T47D (cell line): ENCODE measurements around the gene LANCL1.
"Not testable (repeated sequence)": the region's sequence is repeated elsewhere in the genome, so short reads cannot be mapped to it uniquely, and the experiment has no call there.

Source experiments
- DNase-seq, 2 experiments: peaks; one replicate each; pipeline versions ENCODE4 v3.0.0 to v3.0.0-alpha.2; 2011 to 2012; ENCODE audit warnings: low read depth in 1 of 2, low spot score in 1 of 2
- JUND ChIP-seq: IDR thresholded peaks from 2 replicates; pipeline ENCODE4 v1.6.1; 2012; ENCODE audit warnings: low read depth
- in situ Hi-C: cut with HindIII; loops from 2 replicates; pipeline ENCODE4 v1.10.0; 2016; ENCODE audit warnings: low sequenced_read_pairs, low pct_unique_long_range_greater_than_20kb

LANCL1 gene

DNA sequence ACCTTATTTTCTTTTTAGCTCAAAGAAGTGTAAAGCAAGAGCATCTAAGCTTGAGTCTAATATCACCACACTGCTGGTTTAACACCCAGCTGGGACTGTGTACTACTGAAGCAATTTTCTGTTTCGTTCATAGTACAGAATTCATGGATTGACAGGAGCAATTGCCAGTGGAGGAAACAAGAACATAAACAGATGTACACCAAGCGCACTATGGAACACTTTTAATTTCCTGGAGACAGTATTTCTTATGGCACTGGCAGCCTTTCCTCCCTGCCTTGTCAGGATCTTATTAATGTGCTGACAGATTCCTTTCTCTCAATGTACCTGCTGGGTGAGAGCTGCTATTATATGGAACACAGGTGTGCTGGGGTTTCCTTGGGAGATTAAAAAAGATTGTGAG is 4.2 kb upstream of the LANCL1 start:
- in situ Hi-C loops = no loop called here
- no peak for DNase-seq
- no peak for TF ChIP-seq JUND

DNA sequence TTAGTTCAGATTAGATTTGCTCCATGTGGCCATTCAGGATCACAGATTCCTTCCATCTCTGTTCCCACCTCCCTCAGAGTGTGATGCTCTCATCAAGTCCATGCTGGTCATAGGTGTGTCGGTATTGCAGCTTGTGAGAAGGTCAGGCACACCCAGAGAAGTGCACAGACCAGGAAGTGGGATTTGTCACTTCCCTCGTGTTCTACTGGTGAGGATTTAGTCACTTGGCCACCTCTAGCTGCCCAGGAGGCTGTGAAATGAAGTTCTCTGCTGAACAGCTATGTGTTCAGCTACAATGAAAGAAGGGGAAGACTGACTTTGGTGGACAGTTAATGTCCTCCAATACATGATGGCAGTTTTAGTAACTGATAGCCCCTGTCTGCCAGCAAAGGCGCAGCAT is 3.5 kb upstream of the LANCL1 start:
- in situ Hi-C loops = no loop called here
- no peak for DNase-seq
- TF ChIP-seq JUND = no peak

DNA sequence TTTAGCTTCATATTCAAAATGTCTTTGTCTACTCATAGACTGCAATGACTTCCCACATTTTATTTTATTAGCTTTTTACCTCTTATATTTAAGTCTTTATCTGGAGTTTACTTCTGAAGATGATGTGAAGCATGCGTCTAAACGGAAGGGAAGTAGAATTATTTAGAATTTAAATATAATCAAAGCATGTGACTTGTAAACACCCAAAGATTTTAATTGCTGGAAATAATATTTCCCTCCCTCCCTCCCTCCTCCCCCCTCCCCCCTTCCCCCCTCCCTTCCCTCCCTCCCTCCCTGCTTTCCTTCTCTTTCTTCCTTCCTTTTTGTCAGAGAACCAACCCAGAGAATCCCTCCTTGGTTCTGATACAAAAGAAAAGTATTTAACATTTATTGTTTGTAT is 2.1 kb upstream of the LANCL1 start:
- TF ChIP-seq JUND = no peak
- in situ Hi-C loops = no loop called here
- DNase-seq = no peak

DNA sequence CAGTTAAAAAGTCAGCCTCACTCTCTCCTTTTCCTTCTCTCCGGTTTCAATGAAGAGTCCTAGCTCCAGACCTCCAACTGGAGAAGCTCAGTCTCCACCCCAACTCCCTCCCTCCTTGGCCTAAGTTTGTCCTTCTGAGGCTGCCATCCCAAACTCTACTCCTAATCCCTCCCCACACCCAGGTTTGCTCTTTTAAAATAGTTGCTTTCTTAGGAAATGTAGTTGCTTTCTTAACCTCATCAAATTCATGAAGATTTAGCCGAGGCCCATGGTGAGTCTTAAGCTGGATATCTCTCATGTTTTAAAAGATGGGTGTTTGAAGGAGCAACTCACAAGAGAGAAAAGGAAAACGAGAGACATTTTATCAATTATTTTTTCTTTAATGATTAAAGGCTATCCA is 937 bp upstream of the LANCL1 start:
- in situ Hi-C loops = no loop called here
- DNase-seq = peak in 1 of 2 experiments; percentile 18
- no peak for TF ChIP-seq JUND

DNA sequence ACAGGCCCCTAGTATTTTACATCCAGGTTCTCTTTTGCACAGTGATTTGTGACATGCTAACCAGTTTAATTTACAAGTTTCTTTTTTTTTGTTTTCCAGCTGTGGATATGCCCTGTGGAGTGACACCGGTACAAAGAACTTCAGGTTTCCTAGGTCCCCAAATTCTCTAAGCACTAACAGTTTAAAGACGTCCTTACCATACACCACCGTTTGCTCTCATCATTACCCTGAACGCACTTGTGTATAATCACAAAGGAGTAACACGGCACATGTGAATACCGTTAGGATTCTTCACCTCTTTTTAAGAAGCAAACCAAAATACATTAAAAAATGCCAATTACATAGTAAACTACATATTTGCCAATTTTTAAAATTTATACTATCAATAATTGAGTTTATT is 853 bp downstream of the LANCL1 start:
- in situ Hi-C loops = no loop called here
- TF ChIP-seq JUND = no peak
- no peak for DNase-seq

DNA sequence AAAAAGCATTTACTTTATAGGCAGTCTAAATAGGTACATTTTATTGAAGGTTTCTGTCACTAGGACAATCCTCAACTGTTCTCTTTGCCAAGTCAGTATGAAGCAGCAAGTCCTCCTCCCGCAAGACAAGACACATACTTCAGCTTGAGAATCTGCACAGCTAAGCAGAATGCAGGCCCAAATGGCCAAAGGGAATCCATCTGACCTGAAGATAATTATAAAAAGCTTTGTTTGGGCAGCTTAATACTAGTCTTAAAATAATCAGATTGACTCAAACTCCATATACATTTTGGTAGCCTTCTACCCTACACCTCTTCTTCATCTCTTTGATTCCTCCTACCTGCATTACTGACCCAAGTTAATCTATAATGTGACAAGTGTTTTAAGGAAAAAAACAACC is 1.8 kb downstream of the LANCL1 start:
- no peak for TF ChIP-seq JUND
- in situ Hi-C loops = no loop called here
- no peak for DNase-seq

DNA sequence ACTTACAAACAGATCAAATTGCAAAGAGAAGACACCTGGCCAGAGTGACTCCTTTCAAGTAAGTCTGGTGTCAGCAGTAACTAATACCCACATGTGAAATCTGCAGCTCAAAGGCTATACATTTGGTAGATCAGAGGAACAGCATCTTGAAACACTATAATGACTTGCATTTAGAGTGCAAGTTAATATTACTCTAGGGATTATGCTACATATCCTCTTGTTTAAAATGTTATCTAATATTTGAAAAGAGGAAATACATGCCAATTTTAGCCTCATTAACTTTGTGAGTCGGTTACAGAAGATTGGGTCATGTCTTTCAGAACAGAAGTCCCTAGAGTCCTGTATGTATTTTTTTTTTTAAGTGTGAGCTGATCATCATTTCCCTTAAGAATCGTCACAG is 15.2 kb downstream of the LANCL1 start:
- no peak for DNase-seq
- in situ Hi-C loops = no loop called here
- TF ChIP-seq JUND = no peak

DNA sequence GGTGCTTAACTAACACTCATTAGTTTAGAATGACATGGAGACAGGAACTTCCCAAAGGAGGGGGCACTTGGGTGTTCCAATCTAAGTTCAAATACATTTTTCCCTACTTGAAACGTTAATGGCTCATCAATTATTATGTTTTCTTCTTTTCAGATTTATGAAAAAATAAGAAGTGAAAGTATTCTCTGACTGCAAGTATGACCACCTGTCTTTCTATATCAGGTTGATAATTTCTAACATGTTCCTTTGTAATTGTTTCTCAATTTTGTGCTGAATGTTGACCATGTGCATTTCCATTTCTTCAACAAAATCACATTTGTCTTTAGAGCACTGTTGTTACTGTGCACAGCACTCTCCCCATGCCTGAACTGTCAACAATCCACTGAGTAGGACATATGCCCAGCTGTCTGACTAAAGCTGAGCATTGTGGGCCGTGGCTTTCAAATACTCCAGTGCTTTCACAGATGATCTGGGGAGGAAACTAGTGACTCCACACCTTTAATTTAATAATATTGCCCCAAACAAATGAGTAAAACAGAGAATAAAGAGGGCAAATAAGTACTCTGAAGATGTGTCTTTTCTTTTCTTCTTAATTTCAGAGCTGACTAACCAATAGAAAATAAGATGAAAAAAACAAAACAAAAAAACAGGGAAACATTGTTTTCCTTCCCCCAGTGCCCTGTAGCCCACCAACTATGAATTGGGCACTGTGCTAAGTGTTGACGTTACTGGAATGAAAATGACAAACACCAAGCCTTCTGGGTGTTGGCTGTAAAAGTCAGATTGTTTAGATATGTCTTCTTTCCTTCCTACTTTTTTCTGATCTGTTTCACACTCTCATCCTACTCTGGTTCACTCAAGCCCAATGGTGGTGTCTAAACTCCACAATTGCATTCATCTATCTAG is 16.0 kb downstream of the LANCL1 start:
- in situ Hi-C loops = no loop called here
- TF ChIP-seq JUND = no peak

DNA sequence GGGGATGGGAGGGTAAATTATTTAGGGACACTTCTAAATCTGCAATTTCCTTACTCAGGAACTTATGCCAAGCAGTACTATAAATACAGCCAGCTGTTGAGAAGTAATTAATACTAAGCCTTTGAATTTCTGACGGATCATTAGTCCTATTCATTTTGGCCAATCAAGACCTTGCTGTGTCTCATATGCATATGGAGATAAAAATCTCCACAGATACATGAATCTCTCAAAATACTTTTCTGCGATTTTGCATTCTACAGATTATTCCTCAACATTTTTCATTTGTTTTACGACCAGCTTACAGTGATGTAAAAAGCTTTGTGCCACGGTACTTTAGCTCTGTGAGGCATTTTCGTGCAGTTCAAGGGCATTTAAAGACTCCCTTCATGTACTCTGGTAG is 16.7 kb downstream of the LANCL1 start:
- DNase-seq = no peak
- in situ Hi-C loops = no loop called here
- no peak for TF ChIP-seq JUND

More for the DNA sequence above, 16.0 kb downstream of the LANCL1 start:
- no peak for DNase-seq

DNA sequence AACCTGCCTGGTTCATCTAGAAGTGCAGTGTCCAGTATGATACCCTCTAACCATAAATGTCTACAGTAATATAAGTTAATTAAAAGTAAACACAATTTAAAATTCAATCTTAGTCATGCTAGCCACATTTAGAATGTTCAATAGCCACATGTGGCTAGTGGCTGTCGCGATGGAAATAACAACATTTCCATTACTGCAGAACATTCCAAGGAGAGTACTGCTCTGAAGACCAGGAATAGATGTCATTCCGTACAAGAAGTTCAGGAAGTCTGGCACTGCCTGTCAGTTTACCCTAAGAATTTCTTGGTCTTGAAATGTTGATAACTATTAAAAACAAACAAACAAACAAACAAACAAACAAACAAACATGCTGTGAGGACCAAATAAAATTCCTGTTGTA is 17.2 kb downstream of the LANCL1 start:
- DNase-seq = no peak
- TF ChIP-seq JUND = no peak
- in situ Hi-C loops = no loop called here

DNA sequence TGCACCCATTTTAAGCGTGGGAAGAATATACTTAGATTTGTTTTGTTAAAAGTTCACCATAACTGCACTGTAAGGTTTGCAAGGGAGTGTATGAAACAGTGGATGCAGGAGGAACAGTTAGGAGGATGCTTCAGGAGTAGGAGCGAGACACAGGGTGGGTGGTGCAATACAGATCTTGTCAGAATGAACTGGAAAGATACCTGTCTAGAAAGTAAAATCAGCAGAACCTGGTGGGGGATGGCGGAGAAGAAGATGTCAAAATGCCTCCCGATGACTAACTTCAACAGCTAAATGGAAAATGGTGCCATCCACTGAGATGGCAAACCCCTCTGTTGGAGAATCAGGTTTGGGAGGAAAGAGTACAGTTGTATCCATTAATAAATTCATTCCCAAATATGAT is 18.2 kb downstream of the LANCL1 start:
- no peak for DNase-seq
- no peak for TF ChIP-seq JUND
- in situ Hi-C loops = no loop called here

DNA sequence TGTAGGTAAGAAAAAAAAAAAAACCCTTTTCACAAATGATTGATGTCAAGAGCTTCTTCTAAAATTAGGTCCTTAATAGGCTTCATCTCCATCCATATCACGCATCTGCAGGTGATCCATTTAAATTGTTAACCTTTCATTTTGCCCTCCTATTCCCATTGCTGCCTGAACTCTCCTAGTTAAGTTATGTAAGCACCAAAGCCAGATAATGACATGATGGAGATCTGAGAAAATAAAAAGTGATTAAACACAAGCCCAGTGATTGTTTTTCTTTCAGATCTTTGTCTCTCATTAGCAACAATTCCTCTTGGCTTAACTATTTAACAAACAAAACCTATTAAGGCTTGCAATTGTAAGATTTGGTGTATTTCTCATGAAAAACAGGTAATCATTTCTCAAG is 20.0 kb downstream of the LANCL1 start:
- in situ Hi-C loops = no loop called here
- TF ChIP-seq JUND = no peak
- no peak for DNase-seq

DNA sequence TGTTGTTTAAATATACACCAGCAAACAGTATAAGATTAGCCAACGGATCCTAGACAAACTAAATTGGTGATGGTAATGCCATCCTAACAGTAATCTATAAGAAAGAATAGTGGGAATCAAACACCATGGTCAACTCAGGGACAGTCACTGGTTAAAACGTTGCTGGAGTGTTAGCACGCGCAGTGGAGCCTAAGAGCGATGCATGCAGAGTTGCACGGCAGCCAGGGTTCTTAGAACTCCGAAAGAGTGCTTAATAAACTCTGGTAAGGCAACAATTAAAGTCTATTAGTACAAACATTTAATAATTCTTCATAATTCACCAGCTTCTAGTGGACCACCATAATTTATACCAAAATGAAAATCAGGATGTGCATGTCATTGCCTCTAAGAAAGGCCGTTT is 22.2 kb downstream of the LANCL1 start:
- in situ Hi-C loops = no loop called here
- no peak for DNase-seq
- TF ChIP-seq JUND = no peak

DNA sequence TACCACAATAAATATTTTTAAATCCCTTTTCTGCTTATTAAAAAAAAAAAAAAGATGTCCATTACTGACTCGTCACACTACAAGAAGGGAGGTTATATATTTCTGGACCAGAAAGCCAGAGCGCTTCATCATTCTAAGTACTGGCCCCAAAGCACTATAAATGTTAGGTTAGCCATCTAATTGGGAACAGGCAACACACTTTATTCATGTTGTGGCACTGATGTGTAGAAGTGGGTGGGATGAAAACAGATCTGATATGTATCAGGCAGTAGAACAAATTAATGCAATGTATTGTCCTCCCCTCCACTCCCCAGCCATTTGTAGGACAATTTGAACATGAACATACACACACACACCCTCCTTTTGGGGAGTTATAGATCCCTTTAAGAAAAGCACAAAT is 24.4 kb downstream of the LANCL1 start:
- DNase-seq = no peak
- TF ChIP-seq JUND = no peak
- in situ Hi-C loops = no loop called here

DNA sequence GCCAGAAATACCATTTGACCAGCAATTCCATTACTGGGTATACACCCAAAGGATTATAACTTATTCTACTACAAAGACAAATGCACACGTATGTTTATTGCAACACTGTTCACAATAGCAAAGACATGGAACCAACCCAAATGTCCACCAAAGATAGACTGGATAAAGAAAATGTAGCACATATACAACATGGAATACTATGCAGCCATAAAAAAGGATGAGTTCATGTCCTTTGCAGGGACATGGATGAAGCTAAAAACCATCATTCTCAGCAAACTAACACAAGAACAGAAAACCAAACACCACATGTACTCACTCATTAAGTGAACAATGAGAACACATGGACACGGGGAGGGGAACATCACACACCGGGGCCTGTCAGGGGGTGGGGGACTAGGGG is 25.6 kb downstream of the LANCL1 start:
- DNase-seq, in situ Hi-C loops: not testable (repeated sequence)
